ENCODE results near the gene MRPL20.

The MRPL20 gene

DNA sequence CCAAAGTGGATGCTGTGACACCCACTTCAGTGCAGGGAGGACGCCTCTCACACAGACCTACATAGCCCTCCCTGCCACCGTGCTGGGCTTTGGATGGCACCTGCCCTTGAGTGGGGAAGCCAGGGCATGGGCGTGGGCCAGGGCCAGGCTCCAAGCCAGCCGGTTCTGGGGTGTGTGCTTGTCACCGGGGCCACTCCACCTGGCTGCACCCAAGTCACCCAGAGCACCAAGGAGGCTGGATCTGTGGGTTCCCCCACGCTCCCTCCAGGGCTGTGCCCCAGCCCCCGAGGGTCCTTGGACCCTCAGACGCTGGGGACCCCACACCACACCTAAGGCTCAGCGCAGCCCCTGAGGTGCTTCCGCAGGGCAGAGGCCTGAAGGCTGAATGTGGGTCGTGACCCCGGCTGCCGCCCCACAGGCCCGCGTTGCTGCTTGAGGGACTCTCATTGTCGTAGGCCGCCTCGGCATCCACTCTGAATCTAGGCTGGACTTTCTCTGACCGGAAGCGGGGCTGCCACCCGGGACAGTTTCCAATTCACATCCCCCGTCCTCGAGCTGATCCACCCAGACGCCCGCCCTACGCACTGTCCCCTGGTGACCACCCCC, 50.2 kb downstream of the MRPL20 start:
- no peak overlapping the region for H3K4me3 ChIP-seq (ENCODE audit: low read depth, low read length)
- no peak for TF ChIP-seq POLR2A (IDR thresholded peaks at IDR 0.05; ENCODE audit: extremely low read depth, insufficient read length)
- TF ChIP-seq, protein P1, sequence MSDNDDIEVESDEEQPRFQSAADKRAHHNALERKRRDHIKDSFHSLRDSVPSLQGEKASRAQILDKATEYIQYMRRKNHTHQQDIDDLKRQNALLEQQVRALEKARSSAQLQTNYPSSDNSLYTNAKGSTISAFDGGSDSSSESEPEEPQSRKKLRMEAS (IDR thresholded peaks at IDR 0.05; ENCODE audit: low read depth, low read length): no peak
- TF ChIP-seq, protein P2, sequence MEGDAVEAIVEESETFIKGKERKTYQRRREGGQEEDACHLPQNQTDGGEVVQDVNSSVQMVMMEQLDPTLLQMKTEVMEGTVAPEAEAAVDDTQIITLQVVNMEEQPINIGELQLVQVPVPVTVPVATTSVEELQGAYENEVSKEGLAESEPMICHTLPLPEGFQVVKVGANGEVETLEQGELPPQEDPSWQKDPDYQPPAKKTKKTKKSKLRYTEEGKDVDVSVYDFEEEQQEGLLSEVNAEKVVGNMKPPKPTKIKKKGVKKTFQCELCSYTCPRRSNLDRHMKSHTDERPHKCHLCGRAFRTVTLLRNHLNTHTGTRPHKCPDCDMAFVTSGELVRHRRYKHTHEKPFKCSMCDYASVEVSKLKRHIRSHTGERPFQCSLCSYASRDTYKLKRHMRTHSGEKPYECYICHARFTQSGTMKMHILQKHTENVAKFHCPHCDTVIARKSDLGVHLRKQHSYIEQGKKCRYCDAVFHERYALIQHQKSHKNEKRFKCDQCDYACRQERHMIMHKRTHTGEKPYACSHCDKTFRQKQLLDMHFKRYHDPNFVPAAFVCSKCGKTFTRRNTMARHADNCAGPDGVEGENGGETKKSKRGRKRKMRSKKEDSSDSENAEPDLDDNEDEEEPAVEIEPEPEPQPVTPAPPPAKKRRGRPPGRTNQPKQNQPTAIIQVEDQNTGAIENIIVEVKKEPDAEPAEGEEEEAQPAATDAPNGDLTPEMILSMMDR (IDR thresholded peaks at IDR 0.05; ENCODE audit: low read depth, low read length): no peak
- no peak for TF ChIP-seq MYC (IDR thresholded peaks at IDR 0.05; ENCODE audit: low read depth, low read length)
- no peak for DNase-seq (ENCODE audit: low read depth)

DNA sequence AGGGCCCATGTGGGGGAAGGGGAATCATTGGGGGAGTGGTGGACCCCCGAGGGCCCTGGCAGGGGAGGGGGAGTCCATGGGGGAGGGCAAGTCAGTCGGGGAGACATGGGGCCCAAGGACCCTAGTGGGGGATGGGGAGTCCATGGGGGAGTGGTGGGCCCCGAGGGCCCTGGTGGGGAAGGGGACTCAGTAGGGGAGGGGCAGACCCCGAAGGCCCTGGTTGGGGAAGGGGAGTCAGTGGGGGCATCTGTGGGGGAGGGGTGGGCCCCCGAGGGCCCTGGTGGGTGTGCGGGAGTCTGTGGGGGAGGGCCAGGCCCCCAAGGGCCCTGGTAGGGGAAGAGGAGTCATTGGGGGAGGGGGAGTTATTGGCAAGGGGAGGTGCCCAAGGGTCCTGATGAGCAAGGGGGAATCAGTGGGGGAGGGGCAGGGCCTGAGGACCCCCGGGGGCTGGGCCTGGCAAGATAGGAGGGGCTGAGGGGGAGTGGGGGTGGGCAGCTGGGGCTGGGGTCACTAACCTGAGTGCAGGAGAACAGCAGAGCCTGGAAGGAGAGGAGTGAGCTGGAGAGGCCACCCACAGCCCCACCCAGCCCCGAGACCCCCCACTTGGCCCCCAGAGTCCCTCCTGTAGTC, 50.8 kb downstream of the MRPL20 start:
- no peak overlapping the region for H3K4me3 ChIP-seq (ENCODE audit: low read depth, low read length)
- no peak for DNase-seq (ENCODE audit: low read depth)
- TF ChIP-seq POLR2A (IDR thresholded peaks at IDR 0.05; ENCODE audit: extremely low read depth, insufficient read length) (no peak), MYC (IDR thresholded peaks at IDR 0.05; ENCODE audit: low read depth, low read length) (no peak)
- TF ChIP-seq, protein P2 (IDR thresholded peaks at IDR 0.05; ENCODE audit: low read depth, low read length): no peak
- TF ChIP-seq, protein P1 (IDR thresholded peaks at IDR 0.05; ENCODE audit: low read depth, low read length): no peak

DNA sequence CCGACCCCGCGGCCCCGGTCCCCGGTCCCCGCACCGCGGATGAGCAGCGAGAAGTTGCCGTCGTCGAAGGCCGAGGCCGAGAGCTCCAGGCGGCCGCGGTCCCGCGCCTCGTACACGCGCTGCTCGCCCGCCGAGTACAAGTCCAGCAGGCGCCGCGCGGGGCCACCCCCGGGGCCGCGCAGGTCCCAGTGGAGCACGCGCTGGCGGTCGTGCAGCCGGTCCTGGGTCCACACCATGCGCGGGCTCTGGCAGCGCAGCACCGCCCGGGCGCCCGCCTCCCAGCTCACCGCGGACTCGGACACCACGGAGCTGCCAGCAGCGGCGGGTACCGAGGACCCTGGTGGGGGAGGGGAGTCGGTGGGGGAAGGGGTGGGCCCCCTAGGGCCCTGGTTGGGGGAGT, 51.7 kb downstream of the MRPL20 start:
- TF ChIP-seq, protein P1 (IDR thresholded peaks at IDR 0.05; ENCODE audit: low read depth, low read length): no peak
- no peak for TF ChIP-seq POLR2A (IDR thresholded peaks at IDR 0.05; ENCODE audit: extremely low read depth, insufficient read length)
- TF ChIP-seq MYC (IDR thresholded peaks at IDR 0.05; ENCODE audit: low read depth, low read length): no peak
- TF ChIP-seq, protein P2 (IDR thresholded peaks at IDR 0.05; ENCODE audit: low read depth, low read length): no peak
- no peak overlapping the region for H3K4me3 ChIP-seq (ENCODE audit: low read depth, low read length)
- no peak for DNase-seq (ENCODE audit: low read depth)

DNA sequence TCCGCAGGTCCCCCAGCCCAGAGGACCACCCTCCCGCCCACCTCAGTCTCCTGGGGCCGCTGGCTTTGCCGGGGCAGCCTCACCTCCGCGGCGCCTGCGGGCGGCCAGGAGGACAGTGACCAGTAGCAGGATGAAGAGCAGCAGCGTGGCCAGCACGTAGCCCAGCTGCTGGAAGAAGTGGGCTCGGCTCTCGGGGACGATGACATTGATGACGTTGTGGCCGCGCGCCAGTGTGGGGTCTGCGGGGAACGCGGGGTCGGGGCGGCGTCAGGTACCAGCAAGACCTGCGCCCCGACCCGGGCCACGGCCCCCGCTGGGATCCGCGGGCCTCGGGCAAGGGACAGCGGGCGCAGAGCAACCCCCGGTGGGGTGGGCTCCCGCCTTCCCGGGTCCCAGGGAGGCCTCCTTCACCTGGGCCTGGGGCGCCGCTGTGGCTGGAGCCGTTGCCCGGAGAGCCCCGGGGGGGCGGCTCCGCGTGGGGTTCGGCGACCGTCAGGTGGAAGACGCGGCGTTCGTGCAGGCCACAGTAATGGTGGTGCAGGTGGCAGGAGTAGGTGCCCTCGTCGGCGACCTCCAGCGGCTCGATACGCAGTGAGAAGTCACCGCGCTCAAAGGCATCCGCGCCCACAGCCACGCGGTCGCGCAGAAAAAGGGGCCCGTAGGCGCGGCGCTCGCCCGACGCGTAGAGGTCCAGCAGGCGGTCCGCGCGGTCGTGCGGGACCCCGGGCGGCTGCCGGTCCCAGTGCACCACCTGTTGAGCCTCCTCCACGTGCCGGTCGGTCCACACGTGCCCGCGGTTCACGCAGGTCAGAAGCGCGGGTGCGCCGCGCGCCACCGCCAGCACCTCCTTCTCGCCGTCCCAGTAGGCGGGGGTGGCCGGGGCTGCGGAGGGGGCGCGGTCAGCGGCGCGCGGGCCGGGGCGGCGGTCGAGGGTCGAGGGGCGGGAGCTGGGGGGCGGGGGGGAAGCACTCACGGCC, 52.5 kb downstream of the MRPL20 start:
- TF ChIP-seq MYC (IDR thresholded peaks at IDR 0.05; ENCODE audit: low read depth, low read length): no peak
- TF ChIP-seq, protein P2 (IDR thresholded peaks at IDR 0.05; ENCODE audit: low read depth, low read length): no peak
- TF ChIP-seq POLR2A (IDR thresholded peaks at IDR 0.05; ENCODE audit: extremely low read depth, insufficient read length): no peak
- TF ChIP-seq, protein P1 (IDR thresholded peaks at IDR 0.05; ENCODE audit: low read depth, low read length): no peak
- H3K4me3 ChIP-seq (ENCODE audit: low read depth, low read length): no peak overlapping the region
- no peak for DNase-seq (ENCODE audit: low read depth)

DNA sequence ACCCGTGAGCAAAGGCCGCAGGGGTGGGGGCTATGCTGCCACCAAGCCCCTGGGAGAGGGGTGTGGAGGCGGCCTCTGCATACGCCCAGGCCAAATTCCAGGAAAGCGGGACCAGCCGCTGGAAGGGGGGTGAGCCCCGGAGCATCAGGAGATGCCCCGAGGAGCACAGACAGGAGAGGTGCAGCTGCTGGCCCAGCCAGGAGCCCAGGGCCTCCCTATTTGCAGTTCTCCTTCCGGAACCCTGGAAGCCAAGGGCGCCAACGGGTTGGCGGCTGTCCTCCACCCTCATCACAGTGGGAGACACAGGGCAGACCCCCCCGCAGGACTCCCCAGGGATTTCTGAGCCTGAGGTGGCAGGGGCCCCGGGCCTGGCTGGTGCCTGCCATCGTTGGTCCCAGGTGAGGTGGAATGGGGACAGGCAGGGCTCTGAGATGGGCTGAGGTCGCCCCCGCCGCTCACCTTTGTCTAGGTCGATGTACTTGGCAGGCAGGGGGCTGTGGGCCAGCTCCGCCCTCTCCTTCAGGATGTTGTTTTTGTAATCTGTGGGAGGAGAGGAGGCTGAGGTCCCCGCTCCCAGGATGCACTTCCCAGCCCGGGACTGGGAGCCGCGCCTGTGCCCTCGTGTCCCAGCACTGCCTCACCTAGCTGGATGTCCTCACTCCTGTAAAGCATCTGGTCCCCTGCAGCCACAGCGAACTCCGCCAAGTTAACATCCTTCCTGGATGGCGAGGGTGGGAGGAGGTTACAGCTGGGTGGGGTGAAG, 53.5 kb downstream of the MRPL20 start:
- DNase-seq (ENCODE audit: low read depth): no peak
- no peak overlapping the region for H3K4me3 ChIP-seq (ENCODE audit: low read depth, low read length)
- TF ChIP-seq, protein P2 (IDR thresholded peaks at IDR 0.05; ENCODE audit: low read depth, low read length): no peak
- TF ChIP-seq, protein P1 (IDR thresholded peaks at IDR 0.05; ENCODE audit: low read depth, low read length): no peak
- no peak for TF ChIP-seq MYC (IDR thresholded peaks at IDR 0.05; ENCODE audit: low read depth, low read length)
- no peak for TF ChIP-seq POLR2A (IDR thresholded peaks at IDR 0.05; ENCODE audit: extremely low read depth, insufficient read length)
